Stimulated activated CD8-positive, alpha-beta memory T cell treated with anti-CD3 and anti-CD28 coated beads, Interleukin-7, amount 100 ng/mL, for 4 hours (primary cell): ENCODE measurements around the gene IFIT1B.

Experiments used
- DNase-seq, 2 donors: peaks; one replicate each; pipeline ENCODE4 v3.0.0-alpha.2; 2020; ENCODE audit warnings: low read depth in 2 of 2

Gene IFIT1B

GRCh38 chr10:89414146-89414878 is 36.5 kb downstream of the IFIT1B start, which contains the start of gene IFIT5:
TSS of gene IFIT5 (plus strand) at chr10:89414568. CDS start at chr10:89414799, 231 bp downstream.
- DNase-seq: peak; percentile 36 to 61

GRCh38 chr10:89414879-89415821 is 37.3 kb downstream of the IFIT1B start:
- peak in 1 of 2 donors; percentile 25 for DNase-seq

GRCh38 chr10:89416465-89416864 is 38.6 kb downstream of the IFIT1B start:
- DNase-seq: no peak

GRCh38 chr10:89419548-89419947 is 41.7 kb downstream of the IFIT1B start:
- no peak for DNase-seq

GRCh38 chr10:89421018-89421476 is 43.2 kb downstream of the IFIT1B start:
- DNase-seq: no peak

- DNase-seq: no peak
Observed at GRCh38 chr10:89425000-89425399, 47.1 kb downstream of the IFIT1B start.

- DNase-seq: no peak
Observed at GRCh38 chr10:89426230-89426868, 48.5 kb downstream of the IFIT1B start.

- no peak for DNase-seq
Observed at GRCh38 chr10:89427629-89428028, 49.8 kb downstream of the IFIT1B start.

- no peak for DNase-seq
Observed at GRCh38 chr10:89428877-89429276, 51.0 kb downstream of the IFIT1B start.

- DNase-seq: no peak
Observed at GRCh38 chr10:89431977-89432376, 54.1 kb downstream of the IFIT1B start.
